Endothelial cell of hepatic sinusoid (primary cell): ENCODE data around the gene CEP41.
"Not testable (repeated sequence)": the region's sequence is repeated elsewhere in the genome, so short reads cannot be mapped to it uniquely, and the experiment has no call there.

Experiments used
- in situ Hi-C: cut with HindIII; loops from 2 replicates; pipeline ENCODE4 v1.10.0; 2017; ENCODE audit warnings: low sequenced_read_pairs

The CEP41 gene

GRCh38 chr7:130463553-130464434, 23.0 kb upstream of the CEP41 start:
- in situ Hi-C loops, result no loop called here

DNA sequence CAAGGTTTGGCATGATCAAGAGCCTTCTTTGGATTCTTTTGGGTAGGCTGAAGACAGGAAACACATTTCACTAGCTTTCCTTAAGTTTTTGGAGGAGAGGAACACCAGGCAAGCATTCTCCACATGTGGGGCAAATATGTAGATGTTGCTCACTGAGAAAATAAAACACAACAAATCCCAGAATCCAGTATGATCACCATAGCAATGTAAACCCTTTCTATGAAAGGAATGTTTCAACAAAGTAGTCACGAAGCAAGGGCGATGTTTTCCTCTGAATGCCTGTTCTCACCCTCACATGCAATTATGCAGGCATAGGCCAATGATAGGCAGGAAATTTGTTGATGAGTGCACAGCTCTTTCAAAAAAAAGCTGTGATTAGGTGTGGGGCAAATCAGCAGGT, 20.5 kb upstream of the CEP41 start:
- in situ Hi-C loops, result no loop called here

- in situ Hi-C loops, result no loop called here
Observed at GRCh38 chr7:130458257-130458656, 17.4 kb upstream of the CEP41 start.

- in situ Hi-C loops, result no loop called here
Observed at GRCh38 chr7:130454959-130455358, 14.1 kb upstream of the CEP41 start.

- in situ Hi-C loops, result no loop called here
Observed at GRCh38 chr7:130452951-130453350, 12.1 kb upstream of the CEP41 start.

- in situ Hi-C loops, result not testable (repeated sequence)
Observed at GRCh38 chr7:130451344-130451743, 10.5 kb upstream of the CEP41 start.

DNA sequence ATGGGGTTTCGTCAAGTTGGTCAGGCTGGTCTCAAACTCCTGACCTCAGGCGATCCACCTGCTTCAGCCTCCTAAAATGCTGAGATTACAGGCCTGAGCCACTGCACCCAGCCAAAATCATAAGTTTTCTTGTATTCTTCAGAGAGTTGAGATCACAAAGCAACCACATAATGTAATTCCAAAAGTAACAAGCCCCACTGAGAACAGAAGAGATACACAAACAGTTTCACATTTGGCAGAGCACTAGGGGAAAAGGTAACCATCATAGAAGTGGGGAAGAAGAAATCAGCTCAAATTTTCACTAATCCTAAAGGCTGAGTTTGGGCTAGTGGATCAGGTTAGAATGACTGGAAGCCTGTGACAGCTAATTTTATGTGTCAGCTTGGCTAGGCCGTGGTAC, 5.4 kb upstream of the CEP41 start:
- in situ Hi-C loops, result no loop called here

GRCh38 chr7:130444751-130445407, 4.1 kb upstream of the CEP41 start:
- in situ Hi-C loops, result loop anchor here (5.0 kb wide), 1 partner anchor 93 kb away; no protein-coding TSS in a partner anchor

GRCh38 chr7:130444234-130444633, 3.4 kb upstream of the CEP41 start:
- in situ Hi-C loops, result loop anchor here (5.0 kb wide), 1 partner anchor 92 kb away; no protein-coding TSS in a partner anchor

DNA sequence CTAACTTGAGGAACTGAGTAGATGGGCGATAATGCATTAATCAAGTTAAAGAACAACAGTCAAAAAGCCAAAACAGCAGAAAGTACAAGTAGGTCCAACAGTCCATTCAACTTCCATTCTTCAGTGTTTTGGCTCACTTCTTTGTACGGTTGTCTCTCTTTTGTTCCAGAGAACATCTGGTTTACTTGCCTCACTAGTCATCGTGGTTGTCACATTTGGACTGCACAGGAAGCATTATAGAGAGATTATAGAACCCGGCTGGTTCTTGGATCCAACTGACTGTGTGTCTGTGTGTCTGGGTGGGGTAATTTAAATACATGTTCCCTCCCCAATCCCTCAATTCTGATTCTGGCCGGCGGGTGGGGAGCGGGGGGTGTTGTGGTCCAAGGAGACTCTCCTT, 1.8 kb upstream of the CEP41 start:
- in situ Hi-C loops, result loop anchor here (5.0 kb wide), 1 partner anchor 90 kb away; no protein-coding TSS in a partner anchor

DNA sequence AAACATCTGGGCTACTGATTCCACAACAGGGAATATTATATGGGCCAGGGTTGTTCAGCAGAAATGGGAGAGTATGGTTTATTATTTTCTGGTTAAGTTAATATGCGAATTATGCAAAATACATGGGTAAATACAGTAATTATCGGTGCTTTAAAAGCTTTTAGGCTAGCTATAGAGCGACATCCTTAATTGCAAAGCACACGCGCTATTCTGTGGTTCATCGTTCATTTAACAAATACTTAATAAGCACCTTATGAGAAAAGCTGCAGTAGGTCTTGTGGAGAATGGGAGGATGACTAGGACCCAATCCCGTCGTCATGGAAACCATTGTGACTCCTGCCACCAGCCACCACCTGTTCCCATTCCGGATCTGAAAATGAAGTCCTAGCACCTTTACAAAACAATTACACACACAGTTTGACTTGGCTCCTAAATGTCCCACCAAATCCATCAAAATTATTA, 623 bp upstream of the CEP41 start:
- in situ Hi-C loops, result loop anchor here (5.0 kb wide), 1 partner anchor 89 kb away; no protein-coding TSS in a partner anchor

- in situ Hi-C loops, result no loop called here
Observed at GRCh38 chr7:130436253-130436652, 4.6 kb downstream of the CEP41 start.

GRCh38 chr7:130435311-130435854, 5.4 kb downstream of the CEP41 start:
- in situ Hi-C loops, result no loop called here

- in situ Hi-C loops, result no loop called here
Observed at GRCh38 chr7:130433301-130433700, 7.5 kb downstream of the CEP41 start.

DNA sequence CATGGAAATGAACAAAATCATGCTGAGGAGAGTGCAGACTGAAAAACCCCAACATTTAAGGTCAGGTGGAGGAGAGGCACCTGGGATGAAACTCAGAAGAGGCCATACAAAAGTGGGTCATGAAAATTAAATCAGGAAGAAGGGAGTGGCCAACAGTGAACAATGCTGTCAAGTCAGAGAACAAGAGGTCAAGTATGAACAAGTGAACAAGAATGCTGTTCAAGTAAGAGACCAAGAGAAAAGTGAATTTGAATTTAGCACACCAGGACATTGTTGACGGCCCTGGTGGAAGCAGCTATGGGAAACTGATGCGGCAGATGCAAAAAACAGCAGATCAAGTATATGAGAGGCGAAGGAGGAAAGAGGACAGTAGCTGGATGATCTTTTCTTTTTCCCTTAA, 7.9 kb downstream of the CEP41 start:
- in situ Hi-C loops, result no loop called here

GRCh38 chr7:130430841-130431666, 9.8 kb downstream of the CEP41 start:
- in situ Hi-C loops, result no loop called here

- in situ Hi-C loops, result no loop called here
Observed at GRCh38 chr7:130430115-130430514, 10.7 kb downstream of the CEP41 start.

- in situ Hi-C loops, result no loop called here
Observed at GRCh38 chr7:130429019-130429418, 11.8 kb downstream of the CEP41 start.

- in situ Hi-C loops, result no loop called here
Observed at GRCh38 chr7:130426564-130426963, 14.3 kb downstream of the CEP41 start.

GRCh38 chr7:130425796-130426195, 15.0 kb downstream of the CEP41 start:
- in situ Hi-C loops, result no loop called here
